ENCODE measurements around the gene PPP2R5C.
"Not testable (repeated sequence)": the region's sequence is repeated elsewhere in the genome, so short reads cannot be mapped to it uniquely, and the experiment has no call there.

Gene PPP2R5C

GRCh38 chr14:101761032-101761880 is at the start of gene PPP2R5C:
PPP2R5C (plus strand) TSS chr14:101761709; CDS start chr14:101761894, 185 bp downstream.
- DNase-seq = peak; percentile 77

DNA sequence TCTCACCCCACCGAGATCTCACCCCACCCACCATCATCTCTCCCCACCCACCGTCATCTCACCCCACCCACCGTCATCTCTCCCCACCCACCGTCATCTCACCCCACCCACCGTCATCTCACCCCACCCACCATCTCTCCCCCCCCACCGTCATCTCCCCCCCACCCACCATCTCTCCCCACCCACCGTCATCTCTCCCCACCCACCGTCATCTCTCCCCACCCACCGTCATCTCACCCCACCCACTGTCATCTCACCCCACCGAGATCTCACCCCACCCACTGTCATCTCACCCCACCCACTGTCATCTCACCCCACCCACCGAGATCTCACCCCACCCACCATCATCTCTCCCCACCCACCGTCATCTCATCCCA is 49.7 kb upstream of the PPP2R5C start:
- DNase-seq = not testable (repeated sequence)

DNA sequence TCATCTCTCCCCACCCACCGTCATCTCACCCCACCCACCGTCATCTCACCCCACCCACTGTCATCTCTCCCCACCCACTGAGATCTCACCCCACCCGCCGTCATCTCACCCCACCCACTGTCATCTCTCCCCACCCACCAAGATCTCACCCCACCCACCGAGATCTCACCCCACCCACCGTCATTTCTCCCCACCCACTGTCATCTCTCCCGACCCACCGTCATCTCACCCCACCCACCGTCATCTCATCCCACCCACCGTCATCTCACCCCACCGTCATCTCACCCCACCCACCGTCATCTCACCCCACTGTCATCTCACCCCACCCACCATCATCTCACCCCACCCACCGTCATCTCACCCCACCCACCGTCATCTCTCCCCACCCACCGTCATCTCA is 49.2 kb upstream of the PPP2R5C start:
- not testable (repeated sequence) for DNase-seq

GRCh38 chr14:101713091-101713490 is 48.4 kb upstream of the PPP2R5C start:
- not testable (repeated sequence) for DNase-seq

- DNase-seq = no peak
These were observed 47.7 kb upstream of the PPP2R5C start for GRCh38 chr14:101713621-101714349.

- no peak for DNase-seq
These were observed 47.1 kb upstream of the PPP2R5C start for GRCh38 chr14:101714394-101714793.

DNA sequence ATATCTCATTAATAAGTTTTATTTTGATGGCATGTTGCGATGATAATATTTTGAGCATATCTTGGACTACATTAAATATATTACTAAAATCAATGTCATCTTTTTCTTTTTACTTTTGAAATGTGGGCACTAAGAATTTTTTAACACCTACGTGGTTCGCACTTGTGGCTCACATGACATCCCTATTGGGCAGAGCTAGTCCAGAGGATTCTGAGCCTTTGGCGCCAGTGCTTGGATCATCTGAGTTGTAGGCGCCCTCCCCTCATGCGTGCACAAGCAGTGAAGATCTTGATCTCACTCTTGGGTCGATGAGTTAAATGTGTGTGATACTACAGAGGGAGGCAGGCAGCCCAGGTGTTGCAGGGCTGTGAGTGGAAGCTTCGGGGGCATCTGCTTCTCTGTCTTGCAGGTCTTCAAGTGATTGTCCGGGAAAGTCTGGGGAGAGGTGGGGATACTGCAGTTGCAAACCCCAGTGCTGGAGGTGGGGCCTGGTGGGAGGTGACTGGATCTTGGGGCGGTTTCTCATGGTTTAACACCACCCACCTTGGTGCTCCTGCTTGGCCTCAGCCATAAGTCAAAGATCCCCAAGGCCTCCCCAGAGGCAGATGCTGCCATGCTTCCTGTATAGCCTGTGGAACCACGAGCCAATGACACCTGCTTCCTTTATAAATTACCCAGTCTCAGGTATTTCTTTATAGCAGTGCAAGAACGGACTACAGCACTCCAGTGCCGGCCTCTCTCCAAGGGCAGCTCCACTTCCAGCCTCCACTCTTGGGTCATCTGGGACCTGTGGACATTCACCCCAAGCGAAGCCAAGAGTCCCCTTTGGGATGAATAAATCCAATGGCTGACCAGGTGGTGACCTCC is 46.1 kb upstream of the PPP2R5C start:
- DNase-seq = no peak

- DNase-seq = no peak
These were observed 45.2 kb upstream of the PPP2R5C start for GRCh38 chr14:101716077-101716950.

DNA sequence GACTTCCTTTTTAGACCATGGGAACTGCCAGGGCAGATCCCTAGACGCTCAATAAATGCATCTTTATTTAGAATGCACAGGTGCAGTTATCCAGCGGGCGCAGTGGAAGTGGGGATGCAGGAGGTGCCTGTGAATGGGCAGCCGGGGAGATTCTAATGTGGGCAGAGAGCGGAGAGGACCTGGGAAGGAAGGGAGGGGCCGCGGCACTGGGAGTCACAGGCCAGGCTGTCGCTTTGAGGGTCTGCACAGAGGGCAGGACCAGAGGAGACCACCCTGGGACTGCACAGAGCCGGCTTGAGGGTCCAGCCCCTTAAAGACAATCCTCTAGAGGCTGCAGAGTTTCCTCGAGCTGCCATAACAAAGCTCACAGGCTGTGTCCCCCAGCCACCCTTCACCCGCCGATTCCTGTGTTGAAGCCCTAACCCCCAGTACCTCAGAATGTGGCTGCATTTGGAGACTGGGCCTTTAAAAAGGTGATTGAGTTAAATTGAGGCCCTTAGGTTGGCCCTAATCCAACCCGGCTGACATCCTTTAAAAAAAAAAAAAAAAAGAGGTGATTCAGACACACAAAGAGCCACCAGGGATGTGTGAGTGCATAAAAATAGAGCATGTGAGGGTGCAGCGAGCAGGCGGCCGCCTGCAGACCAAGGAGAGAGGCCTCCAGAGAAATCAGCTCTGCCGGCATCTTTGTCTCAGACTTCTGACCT is 44.4 kb upstream of the PPP2R5C start:
- DNase-seq = no peak

GRCh38 chr14:101717663-101718490 is 43.6 kb upstream of the PPP2R5C start:
- no peak for DNase-seq

DNA sequence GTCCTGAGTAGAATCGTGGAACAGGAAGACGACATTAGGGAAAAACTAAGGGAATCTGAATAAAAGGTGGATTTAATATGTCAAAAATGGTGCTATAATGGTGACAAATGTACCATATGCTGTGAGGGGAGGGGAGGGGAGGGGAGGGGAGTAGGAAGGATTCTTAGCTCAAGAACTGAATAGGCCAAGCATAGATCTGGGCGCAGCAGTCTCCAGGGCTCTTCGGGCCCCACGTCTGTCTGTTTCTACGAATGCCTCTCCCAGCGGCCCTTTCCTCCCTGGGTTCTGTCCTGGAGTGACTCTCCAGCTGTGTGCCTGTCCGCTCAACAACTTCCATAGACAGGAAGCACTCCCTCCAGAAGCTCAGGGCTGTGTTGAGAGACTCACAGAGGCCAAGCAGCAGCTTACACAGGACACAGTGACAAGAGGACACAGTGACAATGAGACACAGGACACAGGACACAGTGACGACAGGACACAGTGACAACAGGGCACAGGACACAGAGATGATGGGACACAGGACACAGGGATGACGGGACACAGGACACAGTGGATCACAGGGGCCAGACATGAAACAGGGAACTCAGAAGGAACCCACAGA is 42.4 kb upstream of the PPP2R5C start:
- no peak for DNase-seq

DNA sequence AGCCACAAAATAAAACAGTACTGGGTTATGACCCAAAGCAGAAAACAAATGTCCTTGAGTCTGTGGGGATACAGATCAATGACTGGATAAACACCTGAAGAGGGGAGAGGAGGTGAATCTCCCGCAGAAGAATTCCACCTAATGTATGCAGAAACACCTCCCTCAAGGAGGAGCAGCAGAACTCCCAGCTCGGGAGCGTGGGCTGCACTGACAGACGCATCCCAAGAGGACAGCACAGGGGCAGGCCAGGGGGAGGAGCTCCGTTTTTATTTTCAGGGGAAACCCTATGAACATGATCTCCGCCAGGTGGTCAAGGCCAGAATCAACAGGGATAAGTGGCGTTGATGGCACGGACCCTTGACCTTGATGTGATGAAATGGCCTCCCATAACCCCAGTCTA is 41.8 kb upstream of the PPP2R5C start:
- DNase-seq = no peak

GRCh38 chr14:101721111-101721510 is 40.4 kb upstream of the PPP2R5C start:
- no peak for DNase-seq

GRCh38 chr14:101721951-101722661 is 39.4 kb upstream of the PPP2R5C start:
- DNase-seq = no peak

GRCh38 chr14:101723061-101723595 is 38.4 kb upstream of the PPP2R5C start:
- no peak for DNase-seq

DNA sequence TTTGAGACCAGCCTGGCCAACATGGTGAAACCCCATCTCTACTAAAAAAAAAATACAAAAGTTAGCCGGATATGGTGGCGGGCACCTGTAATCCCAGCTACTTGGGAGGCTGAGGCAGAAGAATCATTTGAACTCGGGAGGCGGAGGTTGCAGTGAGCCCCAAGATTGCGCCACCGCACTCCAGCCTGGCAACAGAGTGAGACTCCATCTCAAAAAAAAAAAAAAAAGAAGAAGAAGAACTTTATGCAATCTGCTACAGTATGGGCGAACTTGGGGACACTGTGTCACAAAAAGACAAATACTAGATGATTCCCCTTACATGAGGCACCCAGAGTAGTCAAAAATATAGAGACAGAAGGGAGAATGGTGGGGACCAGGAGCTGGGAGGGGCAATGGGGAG is 35.9 kb upstream of the PPP2R5C start:
- not testable (repeated sequence) for DNase-seq

DNA sequence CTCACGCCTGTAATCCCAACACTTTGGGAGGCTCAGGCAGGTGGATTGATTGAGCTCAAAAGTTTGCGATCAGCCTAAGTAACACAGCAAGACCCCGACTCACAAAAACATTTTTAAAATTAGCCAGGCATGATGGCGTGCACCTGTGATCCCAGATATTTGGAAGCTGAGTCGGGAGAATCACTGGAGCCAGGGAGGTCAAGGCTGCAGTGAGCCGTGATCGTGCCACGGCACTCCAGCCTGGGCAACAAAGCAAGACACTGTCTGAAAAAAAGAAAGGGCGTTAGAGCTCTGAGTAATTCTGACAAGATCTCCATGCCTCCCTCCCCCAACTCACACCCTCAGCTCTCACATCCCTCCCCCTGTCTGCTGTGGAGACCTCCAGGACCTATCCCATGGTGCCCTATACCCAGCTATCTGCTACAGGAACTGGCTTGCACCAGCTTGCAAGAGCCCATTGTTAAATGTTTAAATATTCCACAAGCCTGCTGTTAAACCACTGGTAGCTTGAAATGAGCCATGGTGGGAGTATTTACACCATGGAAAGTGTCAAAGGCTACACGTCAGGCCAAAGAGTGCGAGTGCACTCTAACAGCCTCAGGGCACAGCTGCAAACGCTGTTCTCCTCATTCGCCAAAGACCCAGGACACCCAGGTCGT is 35.1 kb upstream of the PPP2R5C start:
- DNase-seq = no peak

- no peak for DNase-seq
These were observed 34.6 kb upstream of the PPP2R5C start for GRCh38 chr14:101726954-101727302.
